Hepatocyte (in vitro differentiated cells): ENCODE results near the gene TST. TPM values are rescaled to one million over a fixed set of nuclear protein-coding genes. Genes with fewer than 3 reads are reported as not detected.

Experiments
- DNase-seq: peaks from one replicate; pipeline ENCODE4 v3.0.0-alpha.2; 2016; ENCODE audit warnings: low spot score
- H2AFZ ChIP-seq: fragments of 200-600 bp; sonication (generic); 2 replicates; pipeline ENCODE4 v1.6.0; 2016; ENCODE audit warnings: antibody characterized with exemption, mild to moderate bottlenecking
- H3K27ac ChIP-seq: fragments of 200-600 bp; sonication (generic); 2 replicates; pipeline ENCODE4 v1.5.1; 2016; ENCODE audit warnings: mild to moderate bottlenecking
- H3K27me3 ChIP-seq: fragments of 200-600 bp; sonication (generic); 2 replicates; pipeline ENCODE4 v1.6.1; 2016
- H3K36me3 ChIP-seq: fragments of 200-600 bp; sonication (generic); replicated peaks from 2 replicates; pipeline ENCODE4 v1.5.1; 2016; ENCODE audit warnings: low read depth; ENCODE audit not compliant: insufficient read depth
- H3K4me1 ChIP-seq: fragments of 200-600 bp; sonication (generic); 2 replicates; pipeline ENCODE4 v1.5.1; 2016; ENCODE audit warnings: mild to moderate bottlenecking, moderate library complexity; ENCODE audit not compliant: insufficient read depth
- H3K4me2 ChIP-seq: fragments of 200-600 bp; sonication (generic); 2 replicates; pipeline ENCODE4 v1.6.0; 2016
- H3K4me3 ChIP-seq: fragments of 200-600 bp; sonication (generic); 2 replicates; pipeline ENCODE4 v1.5.1; 2016; ENCODE audit warnings: mild to moderate bottlenecking
- H3K79me2 ChIP-seq: fragments of 200-600 bp; sonication (generic); 2 replicates; pipeline ENCODE4 v1.6.0; 2017; ENCODE audit warnings: mild to moderate bottlenecking
- H3K9me2 ChIP-seq: fragments of 200-600 bp; sonication (generic); replicated peaks from 2 replicates; pipeline ENCODE4 v1.6.0; 2017; ENCODE audit warnings: mild to moderate bottlenecking; ENCODE audit not compliant: insufficient read depth
- H3K9me3 ChIP-seq: fragments of 200-600 bp; sonication (generic); 2 replicates; pipeline ENCODE4 v1.5.1; 2016; ENCODE audit warnings: low read depth, mild to moderate bottlenecking
- H4K20me1 ChIP-seq: fragments of 200-600 bp; sonication (generic); 2 replicates; pipeline ENCODE4 v1.6.0; 2016; ENCODE audit warnings: mild to moderate bottlenecking; ENCODE audit not compliant: insufficient read depth, poor library complexity, severe bottlenecking
- EZH2 ChIP-seq: fragments of 200-600 bp; sonication (generic); IDR thresholded peaks from 2 replicates; pipeline ENCODE4 v1.6.1; 2016; ENCODE audit warnings: antibody characterized with exemption, mild to moderate bottlenecking, borderline replicate concordance
- EZH2phosphoT487 ChIP-seq: fragments of 200-600 bp; sonication (generic); IDR thresholded peaks from one replicate; pipeline ENCODE4 v1.6.1; 2018; ENCODE audit warnings: antibody characterized with exemption, mild to moderate bottlenecking, low read depth, moderate library complexity; ENCODE audit not compliant: unreplicated experiment, severe bottlenecking
- WGBS: methylation state at CpG from one replicate; pipeline ENCODE4 v1.1.6; 2016; ENCODE audit warnings: low lambda C conversion rate; ENCODE audit errors: missing lambda C conversion rate; 5-methylcytosine and 5-hydroxymethylcytosine counted together
- polyA plus RNA-seq: library from polyadenylated mRNA; unstranded; fragments of >200 nt; fragmentation: Nextera tagmentation; extraction: Ambion mirVana; gene quantifications from 2 replicates; pipeline ENCODE4 v1.2.1, GENCODE V29; 2016
- total RNA-seq: library from RNA; depleted of rRNA; stranded (reverse); fragments of >200 nt; gene quantifications from 2 replicates; pipeline ENCODE4 v1.2.3, GENCODE V29; 2014
- TF ChIP-seq, protein P1 (sequence below): fragments of 200-600 bp; sonication (generic); IDR thresholded peaks from 2 replicates; pipeline ENCODE4 v1.5.1; 2016; ENCODE audit warnings: antibody characterized with exemption, mild to moderate bottlenecking; ENCODE audit not compliant: poor library complexity

TST gene
- total and polyA plus RNA-seq, 2 experiments from 2014 or later: 50.2 to 111 TPM

DNA sequence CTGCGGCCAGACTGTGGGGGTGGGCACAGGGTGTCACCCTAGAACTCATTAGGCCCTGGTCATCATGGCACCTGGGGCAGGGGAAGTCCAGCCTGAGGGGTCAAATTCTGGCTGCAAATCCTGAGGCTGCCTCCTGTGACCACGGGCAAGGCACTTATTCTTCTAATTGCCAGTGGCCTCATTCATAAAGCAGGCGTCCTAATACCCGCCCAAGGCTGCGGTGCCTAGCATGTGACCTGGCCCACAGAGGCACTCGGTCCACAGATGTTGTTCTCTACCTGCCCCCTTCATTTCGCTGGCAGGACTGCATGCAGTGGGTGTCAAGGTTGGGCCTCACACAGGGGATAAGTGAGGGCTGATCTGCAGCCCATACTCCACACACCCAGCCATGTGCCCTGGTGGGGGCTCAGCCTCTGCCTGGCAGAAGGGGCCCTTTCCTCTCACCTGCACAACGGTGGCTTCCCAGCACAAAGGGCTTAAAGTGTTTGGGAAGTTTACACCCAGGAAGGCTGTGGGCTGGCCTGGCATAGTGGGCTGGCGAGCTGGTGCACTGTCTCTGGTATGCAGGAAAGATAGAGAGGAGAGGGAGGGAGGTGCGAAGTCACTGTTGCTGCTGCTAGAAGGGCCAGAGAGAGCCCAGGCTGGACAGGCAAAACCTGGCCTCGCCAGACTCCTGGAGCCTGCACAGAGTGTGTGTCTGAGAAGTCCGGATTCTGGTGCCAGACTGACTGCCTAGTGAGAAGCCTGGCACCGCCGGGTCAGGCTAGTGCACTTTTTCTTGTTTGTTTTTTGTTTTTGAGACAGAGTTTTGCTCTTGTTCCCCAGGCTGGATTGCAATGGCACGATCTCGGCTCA, 3.5 kb upstream of the TST start:
- H3K36me3 ChIP-seq: no peaks in the 10 kb centered on the region
- 93% methylated on average over 16 of the region's 16 CpGs for WGBS
- H3K4me2 ChIP-seq: peak overlapping the region; percentile 78
- H3K4me3 ChIP-seq: no peak overlapping the region
- peaks cover 32% of the 10 kb centered on the region for H3K4me1 ChIP-seq
- no peaks in the 10 kb centered on the region for H3K9me2 ChIP-seq
- H3K27me3 ChIP-seq: no peaks in the 10 kb centered on the region
- DNase-seq: no peak
- H3K9me3 ChIP-seq: no peaks in the 10 kb centered on the region
- no peak for TF ChIP-seq EZH2
- TF ChIP-seq, protein P1, sequence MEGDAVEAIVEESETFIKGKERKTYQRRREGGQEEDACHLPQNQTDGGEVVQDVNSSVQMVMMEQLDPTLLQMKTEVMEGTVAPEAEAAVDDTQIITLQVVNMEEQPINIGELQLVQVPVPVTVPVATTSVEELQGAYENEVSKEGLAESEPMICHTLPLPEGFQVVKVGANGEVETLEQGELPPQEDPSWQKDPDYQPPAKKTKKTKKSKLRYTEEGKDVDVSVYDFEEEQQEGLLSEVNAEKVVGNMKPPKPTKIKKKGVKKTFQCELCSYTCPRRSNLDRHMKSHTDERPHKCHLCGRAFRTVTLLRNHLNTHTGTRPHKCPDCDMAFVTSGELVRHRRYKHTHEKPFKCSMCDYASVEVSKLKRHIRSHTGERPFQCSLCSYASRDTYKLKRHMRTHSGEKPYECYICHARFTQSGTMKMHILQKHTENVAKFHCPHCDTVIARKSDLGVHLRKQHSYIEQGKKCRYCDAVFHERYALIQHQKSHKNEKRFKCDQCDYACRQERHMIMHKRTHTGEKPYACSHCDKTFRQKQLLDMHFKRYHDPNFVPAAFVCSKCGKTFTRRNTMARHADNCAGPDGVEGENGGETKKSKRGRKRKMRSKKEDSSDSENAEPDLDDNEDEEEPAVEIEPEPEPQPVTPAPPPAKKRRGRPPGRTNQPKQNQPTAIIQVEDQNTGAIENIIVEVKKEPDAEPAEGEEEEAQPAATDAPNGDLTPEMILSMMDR: no peak
- TF ChIP-seq EZH2phosphoT487: no peak
- no peak overlapping the region for H3K27ac ChIP-seq
- H2AFZ ChIP-seq: no peak overlapping the region
- H3K79me2 ChIP-seq: peaks cover 59% of the 10 kb centered on the region
- H4K20me1 ChIP-seq: peaks cover 25% of the 10 kb centered on the region

DNA sequence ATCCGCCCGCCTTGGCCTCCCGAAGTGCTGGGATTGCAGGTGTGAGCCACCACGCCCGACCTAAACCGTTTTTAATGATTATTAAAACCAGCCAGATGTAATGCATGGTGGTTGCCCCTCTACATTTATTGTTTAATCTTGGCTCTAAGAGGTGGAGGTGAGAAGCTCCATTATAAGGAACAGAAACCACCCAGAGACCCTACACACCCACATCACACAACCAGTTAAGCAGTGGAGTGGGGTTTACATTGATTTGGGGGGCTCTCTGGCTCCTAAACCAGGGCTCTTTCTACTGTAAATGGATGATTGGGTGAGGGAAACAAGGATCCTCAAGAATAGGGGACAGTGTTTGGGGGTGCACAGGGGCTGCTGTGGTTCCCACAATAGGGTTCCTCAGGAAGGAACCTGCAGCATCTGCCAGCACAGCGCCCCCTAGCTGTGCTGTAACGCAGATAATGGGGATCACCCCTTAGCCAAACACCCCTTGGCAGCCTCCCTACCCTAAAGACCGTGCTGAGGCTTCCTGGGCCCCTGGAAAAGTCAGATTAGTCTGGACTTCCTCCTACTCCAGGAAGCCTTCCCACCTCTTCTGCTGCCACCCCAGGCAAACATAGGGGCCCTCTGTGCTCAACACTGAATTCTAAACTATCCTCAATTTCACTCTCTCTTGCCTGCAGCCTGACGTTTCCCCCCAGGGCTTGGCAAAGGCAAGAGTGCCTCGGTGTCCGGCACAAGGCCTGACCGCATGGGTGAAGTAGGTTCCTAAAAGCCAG, 2.6 kb upstream of the TST start:
- TF ChIP-seq EZH2: no peak
- TF ChIP-seq, protein P1: peak; percentile 62
- H3K4me3 ChIP-seq: no peak overlapping the region
- no peak overlapping the region for H3K27ac ChIP-seq
- DNase-seq: peak; percentile 62
- H3K4me2 ChIP-seq: peak overlapping the region; percentile 78
- no peak overlapping the region for H2AFZ ChIP-seq
- H3K36me3 ChIP-seq: no peaks in the 10 kb centered on the region
- no peaks in the 10 kb centered on the region for H3K9me3 ChIP-seq
- H3K27me3 ChIP-seq: no peaks in the 10 kb centered on the region
- 72% methylated on average over 13 of the region's 13 CpGs for WGBS
- peaks cover 40% of the 10 kb centered on the region for H3K4me1 ChIP-seq
- H4K20me1 ChIP-seq: peaks cover 25% of the 10 kb centered on the region
- H3K9me2 ChIP-seq: no peaks in the 10 kb centered on the region
- H3K79me2 ChIP-seq: peaks cover 67% of the 10 kb centered on the region

DNA sequence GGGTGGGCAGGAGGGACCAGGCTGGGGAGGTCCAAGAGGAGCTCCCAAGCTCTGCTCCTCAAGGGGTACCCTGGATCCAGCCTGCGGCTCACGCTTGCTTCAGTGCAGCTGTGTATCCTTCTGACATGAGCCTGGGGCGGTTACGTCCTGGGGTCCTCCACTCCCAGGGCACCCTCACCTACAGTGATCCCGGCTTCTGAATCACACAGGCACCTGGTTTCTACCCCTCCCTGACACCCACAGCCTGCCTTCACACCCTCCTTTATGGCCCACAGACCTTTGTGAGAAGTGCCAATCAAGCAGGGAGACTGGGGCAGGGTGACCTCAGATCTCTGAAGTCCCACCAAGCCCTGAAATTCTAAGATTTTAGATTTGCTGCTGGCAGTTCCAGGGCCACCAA, 1.8 kb upstream of the TST start:
- Histone ChIP-seq H3K36me3 (no peaks in the 10 kb centered on the region), H3K27ac (no peak overlapping the region), H4K20me1 (peaks cover 29% of the 10 kb centered on the region), H2AFZ (no peak overlapping the region), H3K9me2 (no peaks in the 10 kb centered on the region), H3K4me3 (no peak overlapping the region), H3K79me2 (peaks cover 71% of the 10 kb centered on the region), H3K9me3 (no peaks in the 10 kb centered on the region), H3K4me1 (peaks cover 44% of the 10 kb centered on the region), H3K4me2 (peak overlapping the region; percentile 78), H3K27me3 (no peaks in the 10 kb centered on the region)
- no peak for DNase-seq
- WGBS: 86% methylated on average over 5 of the region's 5 CpGs
- TF ChIP-seq EZH2: no peak
- TF ChIP-seq EZH2phosphoT487: no peak
- TF ChIP-seq, protein P1: no peak
